ENCODE measurements around the gene ARHGAP42. TPM values are rescaled to one million over a fixed set of nuclear protein-coding genes. Genes with fewer than 3 reads are reported as not detected.

The ARHGAP42 gene
- total RNA-seq, 1 donor, result 1.4 TPM

- no peaks in the 10 kb centered on the region for H3K4me1 ChIP-seq (ENCODE audit: insufficient read depth, low read length)
- H3K27me3 ChIP-seq (ENCODE audit: insufficient read depth, low read length), result no peaks in the 10 kb centered on the region
- no peaks in the 10 kb centered on the region for H3K9me3 ChIP-seq (ENCODE audit: low read depth, low read length)
- H3K4me3 ChIP-seq (ENCODE audit: low read length), result no peak overlapping the region
Observed at GRCh38 chr11:100948936-100949335, 261.8 kb downstream of the ARHGAP42 start.

- Histone ChIP-seq H3K4me3 (ENCODE audit: low read length) (no peak overlapping the region), H3K9me3 (ENCODE audit: low read depth, low read length) (no peaks in the 10 kb centered on the region), H3K4me1 (ENCODE audit: insufficient read depth, low read length) (no peaks in the 10 kb centered on the region), H3K27me3 (ENCODE audit: insufficient read depth, low read length) (no peaks in the 10 kb centered on the region)
Observed at GRCh38 chr11:100949443-100949842, 262.4 kb downstream of the ARHGAP42 start.

GRCh38 chr11:100955318-100955717 lies 268.2 kb downstream of the ARHGAP42 start:
- Histone ChIP-seq H3K27me3 (ENCODE audit: insufficient read depth, low read length) (no peaks in the 10 kb centered on the region), H3K4me3 (ENCODE audit: low read length) (no peak overlapping the region), H3K4me1 (ENCODE audit: insufficient read depth, low read length) (no peaks in the 10 kb centered on the region), H3K9me3 (ENCODE audit: low read depth, low read length) (no peaks in the 10 kb centered on the region)

GRCh38 chr11:100956351-100956750 lies 269.3 kb downstream of the ARHGAP42 start:
- no peaks in the 10 kb centered on the region for H3K9me3 ChIP-seq (ENCODE audit: low read depth, low read length)
- no peaks in the 10 kb centered on the region for H3K27me3 ChIP-seq (ENCODE audit: insufficient read depth, low read length)
- H3K4me3 ChIP-seq (ENCODE audit: low read length), result no peak overlapping the region
- no peaks in the 10 kb centered on the region for H3K4me1 ChIP-seq (ENCODE audit: insufficient read depth, low read length)

DNA sequence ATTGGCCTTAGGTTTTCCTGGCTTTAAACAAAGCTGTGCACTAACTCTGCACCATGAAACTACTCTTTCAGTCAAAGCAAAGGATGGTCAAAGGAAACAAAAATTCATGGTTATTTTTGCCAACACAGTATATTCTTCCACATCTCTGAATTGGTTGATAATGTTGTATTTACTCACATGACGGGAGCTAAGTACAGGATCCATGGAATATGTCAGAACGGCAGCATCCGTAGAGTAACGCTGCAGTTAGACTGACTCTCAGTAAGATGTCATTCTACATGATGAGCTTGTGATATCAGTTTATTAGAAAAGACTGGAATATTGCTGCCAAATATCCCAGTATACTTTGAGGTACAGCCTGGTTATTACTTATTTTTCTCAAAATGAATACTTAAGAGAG lies 270.4 kb downstream of the ARHGAP42 start:
- H3K27me3 ChIP-seq (ENCODE audit: insufficient read depth, low read length), result no peaks in the 10 kb centered on the region
- no peaks in the 10 kb centered on the region for H3K4me1 ChIP-seq (ENCODE audit: insufficient read depth, low read length)
- H3K4me3 ChIP-seq (ENCODE audit: low read length), result no peak overlapping the region
- H3K9me3 ChIP-seq (ENCODE audit: low read depth, low read length), result no peaks in the 10 kb centered on the region

- H3K4me3 ChIP-seq (ENCODE audit: low read length), result no peak overlapping the region
- H3K9me3 ChIP-seq (ENCODE audit: low read depth, low read length), result no peaks in the 10 kb centered on the region
- H3K27me3 ChIP-seq (ENCODE audit: insufficient read depth, low read length), result no peaks in the 10 kb centered on the region
- H3K4me1 ChIP-seq (ENCODE audit: insufficient read depth, low read length), result no peaks in the 10 kb centered on the region
Observed at GRCh38 chr11:100961633-100962032, 274.5 kb downstream of the ARHGAP42 start.

DNA sequence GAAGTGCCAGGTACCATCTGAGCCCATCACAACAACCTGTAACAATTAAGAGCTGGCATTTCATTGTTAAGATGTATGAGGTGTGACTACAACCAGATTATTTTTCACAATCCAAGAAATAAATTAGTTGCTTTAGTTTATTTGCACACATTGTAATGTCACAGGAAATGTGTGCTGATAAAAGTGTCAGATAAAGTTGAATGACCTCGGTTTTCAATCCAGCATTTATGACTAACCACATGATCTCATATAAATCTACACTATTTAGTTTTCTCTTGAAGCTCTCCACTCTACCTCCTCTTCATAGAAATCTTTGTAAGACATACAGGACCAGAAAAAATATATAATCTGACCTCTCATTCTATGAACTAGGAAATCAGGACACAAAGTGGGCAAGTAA lies 276.3 kb downstream of the ARHGAP42 start:
- Histone ChIP-seq H3K4me1 (ENCODE audit: insufficient read depth, low read length) (no peaks in the 10 kb centered on the region), H3K27me3 (ENCODE audit: insufficient read depth, low read length) (no peaks in the 10 kb centered on the region), H3K4me3 (ENCODE audit: low read length) (no peak overlapping the region), H3K9me3 (ENCODE audit: low read depth, low read length) (no peaks in the 10 kb centered on the region)

GRCh38 chr11:100964435-100964834 lies 277.3 kb downstream of the ARHGAP42 start:
- no peak overlapping the region for H3K4me3 ChIP-seq (ENCODE audit: low read length)
- H3K9me3 ChIP-seq (ENCODE audit: low read depth, low read length), result peaks cover 5% of the 10 kb centered on the region
- no peaks in the 10 kb centered on the region for H3K27me3 ChIP-seq (ENCODE audit: insufficient read depth, low read length)
- H3K4me1 ChIP-seq (ENCODE audit: insufficient read depth, low read length), result no peaks in the 10 kb centered on the region

- no peaks in the 10 kb centered on the region for H3K4me1 ChIP-seq (ENCODE audit: insufficient read depth, low read length)
Observed at GRCh38 chr11:100965346-100965745, 278.3 kb downstream of the ARHGAP42 start.

GRCh38 chr11:100966366-100966765 lies 279.3 kb downstream of the ARHGAP42 start:
- Histone ChIP-seq H3K9me3 (ENCODE audit: low read depth, low read length) (peaks cover 5% of the 10 kb centered on the region), H3K4me3 (ENCODE audit: low read length) (no peak overlapping the region), H3K27me3 (ENCODE audit: insufficient read depth, low read length) (no peaks in the 10 kb centered on the region), H3K4me1 (ENCODE audit: insufficient read depth, low read length) (no peaks in the 10 kb centered on the region)

More at GRCh38 chr11:100965346-100965745, 278.3 kb downstream of the ARHGAP42 start:
- Histone ChIP-seq H3K27me3 (ENCODE audit: insufficient read depth, low read length) (no peaks in the 10 kb centered on the region), H3K9me3 (ENCODE audit: low read depth, low read length) (peaks cover 5% of the 10 kb centered on the region), H3K4me3 (ENCODE audit: low read length) (no peak overlapping the region)

GRCh38 chr11:100969008-100969407 lies 281.9 kb downstream of the ARHGAP42 start:
- Histone ChIP-seq H3K4me3 (ENCODE audit: low read length) (no peak overlapping the region), H3K4me1 (ENCODE audit: insufficient read depth, low read length) (no peaks in the 10 kb centered on the region), H3K27me3 (ENCODE audit: insufficient read depth, low read length) (no peaks in the 10 kb centered on the region), H3K9me3 (ENCODE audit: low read depth, low read length) (peaks cover 5% of the 10 kb centered on the region)

- no peaks in the 10 kb centered on the region for H3K27me3 ChIP-seq (ENCODE audit: insufficient read depth, low read length)
- H3K9me3 ChIP-seq (ENCODE audit: low read depth, low read length), result peaks cover 5% of the 10 kb centered on the region
- no peak overlapping the region for H3K4me3 ChIP-seq (ENCODE audit: low read length)
- H3K4me1 ChIP-seq (ENCODE audit: insufficient read depth, low read length), result no peaks in the 10 kb centered on the region
Observed at GRCh38 chr11:100970283-100971164, 283.4 kb downstream of the ARHGAP42 start.

DNA sequence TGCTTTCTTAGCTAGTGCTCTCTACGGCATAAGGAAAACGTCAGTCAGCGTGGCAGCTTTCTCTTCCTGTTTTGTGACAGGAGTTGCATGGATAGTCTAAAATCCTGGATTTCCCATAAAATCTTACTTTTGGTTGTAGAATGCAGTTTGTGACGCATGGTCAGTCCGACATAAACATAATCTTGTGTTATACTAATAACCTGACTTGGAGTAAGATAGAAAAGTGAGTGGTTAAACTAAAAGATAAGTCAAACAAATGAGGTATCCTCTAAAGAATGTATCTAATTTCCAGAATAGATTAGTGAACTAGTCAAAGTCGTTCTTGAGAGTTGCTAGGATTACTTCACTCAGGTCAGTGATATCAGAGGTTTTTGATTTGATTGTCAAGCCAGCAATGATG lies 285.0 kb downstream of the ARHGAP42 start:
- Histone ChIP-seq H3K9me3 (ENCODE audit: low read depth, low read length) (peaks cover 5% of the 10 kb centered on the region), H3K4me1 (ENCODE audit: insufficient read depth, low read length) (no peaks in the 10 kb centered on the region), H3K4me3 (ENCODE audit: low read length) (no peak overlapping the region), H3K27me3 (ENCODE audit: insufficient read depth, low read length) (no peaks in the 10 kb centered on the region)

GRCh38 chr11:100978442-100978841 lies 291.4 kb downstream of the ARHGAP42 start:
- Histone ChIP-seq H3K27me3 (ENCODE audit: insufficient read depth, low read length) (no peaks in the 10 kb centered on the region), H3K9me3 (ENCODE audit: low read depth, low read length) (no peaks in the 10 kb centered on the region), H3K4me1 (ENCODE audit: insufficient read depth, low read length) (no peaks in the 10 kb centered on the region), H3K4me3 (ENCODE audit: low read length) (no peak overlapping the region)

DNA sequence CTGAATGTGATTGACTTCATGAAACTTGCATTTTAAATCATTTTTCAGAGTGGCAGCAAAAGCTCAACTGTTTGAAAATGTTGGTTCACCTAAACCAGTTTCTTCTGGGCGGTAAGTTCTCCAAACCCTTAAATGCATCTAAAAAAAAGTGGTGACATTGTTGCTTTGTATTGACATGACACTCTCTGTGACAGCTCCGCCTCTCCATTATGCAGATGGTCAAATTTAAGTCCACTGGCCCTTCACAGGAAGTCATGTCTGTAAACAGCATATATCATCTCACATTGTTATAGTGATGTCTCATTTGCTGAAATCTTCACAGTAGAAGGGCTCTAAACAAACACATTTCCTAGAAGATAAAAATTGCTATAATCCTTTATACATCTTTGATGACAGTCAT lies 291.9 kb downstream of the ARHGAP42 start:
- H3K9me3 ChIP-seq (ENCODE audit: low read depth, low read length), result no peaks in the 10 kb centered on the region
- no peak overlapping the region for H3K4me3 ChIP-seq (ENCODE audit: low read length)
- no peaks in the 10 kb centered on the region for H3K27me3 ChIP-seq (ENCODE audit: insufficient read depth, low read length)
- H3K4me1 ChIP-seq (ENCODE audit: insufficient read depth, low read length), result no peaks in the 10 kb centered on the region

GRCh38 chr11:100980156-100980555 lies 293.1 kb downstream of the ARHGAP42 start:
- Histone ChIP-seq H3K27me3 (ENCODE audit: insufficient read depth, low read length) (no peaks in the 10 kb centered on the region), H3K4me3 (ENCODE audit: low read length) (no peak overlapping the region), H3K9me3 (ENCODE audit: low read depth, low read length) (no peaks in the 10 kb centered on the region), H3K4me1 (ENCODE audit: insufficient read depth, low read length) (no peaks in the 10 kb centered on the region)

Data from mononuclear cell (primary cell).